Activated CD4-positive, alpha-beta T cell treated with anti-CD3 and anti-CD28 coated beads, Interleukin-2, amount 50 U/mL, for 24 hours (primary cell): ENCODE data around the gene ALDH6A1.

Experiments
- DNase-seq, 2 donors: peaks; one replicate each; pipeline ENCODE4 v3.0.0-alpha.2; 2020; ENCODE audit warnings: low read depth in 1 of 2, low spot score in 1 of 2

Gene ALDH6A1

DNA sequence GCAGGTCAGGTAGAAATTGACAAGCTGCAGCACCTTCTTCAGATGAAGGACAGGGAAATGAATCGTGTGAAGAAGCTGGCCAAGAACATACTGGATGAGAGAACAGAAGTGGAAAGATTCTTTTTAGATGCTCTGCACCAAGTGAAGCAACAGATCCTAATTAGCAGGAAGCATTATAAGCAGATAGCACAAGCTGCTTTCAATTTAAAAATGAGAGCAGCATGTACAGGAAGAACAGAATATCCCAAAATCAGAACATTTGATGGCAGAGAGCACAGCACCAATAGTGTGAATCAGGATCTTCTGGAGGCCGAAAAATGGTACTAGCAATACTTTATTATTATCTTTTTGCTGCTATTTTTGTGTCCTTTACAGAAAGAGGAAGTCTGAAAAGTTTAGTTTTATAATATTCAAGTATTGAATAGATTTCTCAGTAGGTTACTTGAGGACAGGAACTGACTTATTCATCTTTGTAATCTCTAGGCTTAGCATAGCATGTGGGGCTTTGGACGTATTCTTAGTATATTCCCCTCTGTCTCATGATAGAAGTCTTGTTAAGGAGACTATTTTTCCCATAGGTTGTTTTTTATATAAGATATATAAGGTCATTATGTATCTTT, 34.3 kb downstream of the ALDH6A1 start:
- no peak for DNase-seq

DNA sequence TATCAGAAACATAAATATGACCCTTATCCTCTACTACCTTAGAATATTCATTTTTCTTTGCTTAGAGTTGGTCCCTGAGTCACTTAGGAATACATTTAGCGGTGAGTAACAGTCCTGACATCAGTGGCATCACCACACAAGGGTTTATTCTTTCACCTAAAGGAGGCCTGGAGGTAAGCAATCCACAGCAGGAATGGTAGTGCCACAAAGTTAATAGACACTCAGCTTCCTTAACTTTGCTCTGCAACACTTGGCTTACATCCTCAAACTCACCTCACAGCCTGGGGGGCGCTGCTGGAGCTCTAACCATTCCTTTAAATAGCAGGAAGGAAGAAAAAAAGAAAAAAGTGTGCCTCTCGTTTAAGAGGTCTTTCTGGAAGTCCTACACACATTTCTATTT, 36.0 kb downstream of the ALDH6A1 start:
- no peak for DNase-seq

DNA sequence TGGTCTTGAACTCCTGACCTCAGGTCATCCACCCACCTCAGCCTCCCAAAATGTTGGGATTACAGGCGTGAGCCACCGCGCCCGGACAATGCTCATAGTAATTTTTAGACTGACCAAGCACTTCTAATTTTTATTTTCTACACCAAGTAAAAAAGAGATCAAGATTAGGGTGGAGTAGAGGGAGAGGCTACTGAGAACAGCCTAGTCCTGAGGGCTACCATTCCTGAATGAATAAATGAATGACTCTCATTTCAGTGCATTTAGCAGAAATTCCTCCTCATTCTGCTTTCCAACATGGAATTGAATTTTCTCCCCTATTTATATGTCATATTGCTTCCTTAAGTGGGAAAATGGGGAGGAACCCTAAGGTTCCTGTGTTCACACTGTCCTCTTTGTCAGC, 38.7 kb downstream of the ALDH6A1 start:
- DNase-seq: no peak

DNA sequence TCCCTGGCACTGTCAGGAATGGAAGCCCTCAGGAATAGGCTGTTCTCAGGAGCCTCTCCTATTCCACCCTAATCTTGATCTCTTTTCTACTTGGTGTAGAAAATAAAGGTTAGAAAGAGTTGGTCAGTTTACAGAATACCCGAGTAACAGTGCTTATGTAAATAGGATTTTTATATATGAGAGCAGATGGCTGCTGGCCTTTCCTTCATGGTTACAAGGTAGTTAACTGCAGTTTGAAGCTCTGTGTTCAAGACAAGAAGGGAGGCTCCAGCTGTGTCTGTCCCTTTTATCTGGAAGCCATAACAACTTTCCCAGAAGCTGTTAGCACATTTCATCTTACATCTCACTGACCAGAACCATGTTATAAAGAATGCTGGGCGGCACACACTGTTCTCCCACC, 42.0 kb downstream of the ALDH6A1 start:
- DNase-seq: no peak

DNA sequence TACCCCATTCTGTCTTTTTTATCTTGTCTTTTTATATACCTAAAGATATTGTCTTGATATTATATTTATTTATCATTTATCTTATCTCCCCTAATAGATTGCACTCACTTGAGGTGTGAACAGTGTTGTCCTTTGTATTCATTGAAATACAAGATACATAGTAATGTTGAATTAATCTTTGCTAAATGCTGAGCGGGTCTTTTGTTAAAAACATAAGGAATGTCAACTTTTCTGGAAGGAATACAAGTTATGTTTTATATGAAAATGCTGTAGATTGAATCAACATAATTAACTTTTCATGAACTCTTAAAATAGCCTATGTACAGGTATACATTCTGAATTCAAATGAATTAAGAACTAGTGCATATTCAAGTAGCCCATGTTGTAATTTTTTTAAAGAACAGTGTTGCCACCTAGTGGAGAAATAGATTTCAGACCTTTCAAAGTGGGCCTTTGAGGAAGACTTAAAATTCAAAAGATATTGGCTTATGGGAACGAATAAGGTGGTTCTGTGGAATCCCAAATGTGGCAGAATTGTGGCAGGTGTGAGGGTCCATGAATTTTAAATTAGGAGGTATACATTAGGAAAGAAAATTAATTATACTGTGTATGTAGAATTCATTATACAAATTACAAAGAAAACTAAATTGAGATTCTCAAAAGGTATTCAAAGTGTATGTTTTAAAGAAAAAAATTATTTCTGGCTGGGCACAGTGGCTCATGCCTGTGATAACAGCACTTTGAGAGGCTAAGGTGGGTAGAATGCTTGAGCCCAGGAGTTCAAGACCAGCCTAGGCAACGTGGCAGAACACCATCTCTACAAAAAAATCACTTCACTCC, 46.0 kb downstream of the ALDH6A1 start:
- DNase-seq: peak in 1 of 2 donors; percentile 20

DNA sequence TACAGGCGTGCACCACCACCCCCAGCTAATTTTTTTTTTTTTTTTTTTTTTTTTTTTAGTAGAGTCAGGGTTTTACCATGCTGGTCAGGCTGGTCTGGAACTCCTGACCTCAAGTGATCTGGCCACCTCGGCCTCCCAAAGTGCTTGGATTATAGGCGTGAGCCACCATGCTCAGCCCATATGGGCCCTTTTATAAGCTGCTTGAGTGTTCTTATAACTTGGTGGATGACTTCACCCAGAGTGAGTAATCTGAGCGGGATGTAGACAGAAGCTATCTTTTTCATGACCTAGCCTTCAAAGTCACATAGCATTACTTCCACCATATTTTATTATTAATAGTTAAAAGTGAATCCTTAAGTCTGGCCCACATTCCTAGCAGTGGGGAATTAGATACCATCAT, 48.7 kb downstream of the ALDH6A1 start:
- DNase-seq: no peak

DNA sequence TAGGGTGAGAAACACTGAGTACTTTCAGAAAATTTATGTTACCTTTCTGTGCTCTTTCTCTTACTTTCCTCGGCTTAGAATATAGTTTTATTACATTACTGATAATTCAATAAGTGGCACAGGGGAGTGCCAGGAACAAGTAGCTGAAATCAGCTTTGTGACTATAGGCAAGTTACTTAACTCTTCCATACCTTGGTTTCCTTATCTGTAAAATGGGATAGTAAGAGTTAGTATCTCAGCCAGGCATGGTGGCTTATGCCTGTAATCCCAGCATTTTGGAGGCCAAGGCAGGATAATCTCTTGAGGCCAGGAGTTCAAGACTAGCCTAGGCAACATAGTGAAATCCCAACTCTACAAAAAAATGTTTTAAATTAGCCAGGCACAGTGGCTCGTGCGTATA, 49.7 kb downstream of the ALDH6A1 start:
- DNase-seq: no peak

DNA sequence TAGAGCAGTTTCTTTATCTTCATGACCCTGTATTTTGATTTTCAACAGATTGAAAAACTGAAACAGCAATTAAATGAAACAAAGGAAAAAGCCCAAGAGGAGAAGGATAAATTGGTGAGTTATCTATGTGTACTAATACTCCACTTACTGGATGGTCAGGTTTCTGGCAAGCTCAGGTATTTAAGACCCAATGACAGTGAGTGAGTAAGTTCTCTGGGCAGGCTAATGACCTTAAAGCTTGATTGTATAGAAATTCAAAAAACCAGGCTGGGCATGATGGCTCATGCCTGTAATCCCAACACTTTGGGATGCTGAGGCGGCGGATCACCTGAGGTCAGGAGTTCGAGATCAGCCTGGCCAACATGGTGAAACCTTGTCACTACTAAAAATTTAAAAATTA, 55.1 kb downstream of the ALDH6A1 start:
- DNase-seq: no peak

DNA sequence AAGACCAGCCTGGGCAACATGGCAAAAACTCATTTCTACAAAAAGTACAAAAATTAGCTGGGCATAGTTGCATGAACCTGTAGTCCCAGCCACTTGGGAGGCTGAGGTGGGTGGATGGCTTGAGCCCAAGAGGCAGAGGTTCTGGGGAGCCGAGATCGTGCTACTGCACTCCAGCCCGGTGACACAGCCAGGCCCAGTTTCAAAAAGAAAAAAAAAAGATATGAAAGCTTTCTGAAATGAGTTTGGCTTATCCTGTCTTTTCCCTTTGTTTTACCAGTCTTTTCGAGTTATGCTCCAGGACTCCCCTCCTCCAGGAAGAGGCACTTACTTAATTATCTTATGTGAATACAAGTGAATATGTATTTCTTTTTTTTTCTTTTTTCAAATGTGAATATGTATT, 61.9 kb downstream of the ALDH6A1 start:
- no peak for DNase-seq

DNA sequence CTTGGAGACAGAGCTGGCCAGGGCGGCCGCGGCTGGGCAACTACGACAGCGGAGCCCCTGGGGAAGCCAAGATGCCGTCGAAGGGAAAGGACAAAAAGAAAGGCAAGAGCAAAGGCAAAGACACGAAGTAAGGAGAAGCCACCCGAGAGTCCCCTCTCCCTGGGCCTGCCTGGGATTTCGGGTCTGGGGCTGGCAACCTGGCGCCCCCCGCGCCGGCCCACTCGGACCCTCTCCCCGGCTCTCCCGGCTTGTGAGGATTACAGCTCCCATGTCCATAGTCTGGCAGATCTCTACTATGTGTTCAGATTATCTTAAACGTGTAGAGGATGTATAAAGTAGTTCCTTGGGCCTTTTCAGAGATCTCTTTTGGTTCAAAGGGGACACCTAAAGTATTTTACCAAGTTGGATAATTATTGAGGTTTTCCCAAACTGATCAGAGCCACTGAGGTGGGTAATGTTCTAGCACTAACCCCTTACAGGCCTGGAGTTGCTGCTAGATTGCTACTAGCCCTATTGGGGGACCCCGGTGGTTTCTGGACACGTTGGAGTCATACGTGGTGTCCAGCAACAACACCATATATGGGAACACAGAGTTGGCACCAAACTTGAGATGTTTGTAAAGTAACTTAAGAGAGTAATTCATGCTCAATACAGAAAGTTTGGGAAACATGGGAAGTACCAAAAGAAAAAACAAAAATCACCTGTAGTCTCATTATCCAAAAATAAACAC, 64.7 kb downstream of the ALDH6A1 start:
- DNase-seq: no peak

DNA sequence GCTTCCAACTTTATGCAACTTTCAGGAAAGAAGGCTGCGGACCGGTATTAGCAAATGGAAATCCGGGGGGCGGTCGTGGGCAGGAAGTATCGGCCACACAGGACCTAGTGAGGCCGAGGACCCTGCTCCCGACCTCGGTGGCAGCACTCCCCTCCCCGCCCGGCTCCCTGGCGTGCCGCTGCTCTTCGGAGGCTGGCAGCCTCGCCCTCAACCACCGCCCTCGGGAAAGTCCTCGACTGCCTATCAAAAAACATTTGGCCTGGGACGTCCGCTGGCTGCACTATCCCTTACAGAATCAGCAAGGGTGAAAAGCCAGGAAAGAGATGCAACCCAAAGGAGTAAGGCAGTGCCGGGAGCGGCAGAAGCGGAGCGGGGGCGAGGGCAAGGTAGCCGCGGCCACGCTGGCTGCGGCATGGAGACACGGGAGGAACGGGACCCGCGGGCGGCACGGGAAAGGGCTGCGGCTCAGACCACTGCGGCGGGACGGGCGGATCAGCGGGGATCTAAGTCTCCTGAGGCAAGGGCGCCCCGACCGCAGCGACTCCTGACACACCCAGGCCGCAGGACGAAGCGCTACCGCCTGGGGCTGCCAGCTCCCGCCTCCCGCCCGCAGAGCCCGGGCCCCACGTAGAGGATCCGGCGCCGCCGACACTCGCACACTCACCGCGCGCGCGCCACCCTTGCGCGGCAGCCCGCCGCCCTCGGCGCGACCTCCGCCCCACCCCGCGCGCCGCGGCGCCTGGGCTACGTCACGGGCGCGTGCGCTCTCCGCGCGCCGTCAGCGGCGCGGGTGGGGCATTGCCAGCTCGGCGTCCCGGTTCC, 65.5 kb downstream of the ALDH6A1 start, which contains the start of the genes BBOF1 and ENTPD5:
BBOF1 (plus strand) TSS at position 764 of the 822 bp plus-strand sequence. CDS start 130 bp downstream, outside the sequence.
ENTPD5 (minus strand) TSS at position 703 of the 822 bp plus-strand sequence. CDS start 31,186 bp downstream, outside the sequence.
- DNase-seq: peak; percentile 59 to 70

DNA sequence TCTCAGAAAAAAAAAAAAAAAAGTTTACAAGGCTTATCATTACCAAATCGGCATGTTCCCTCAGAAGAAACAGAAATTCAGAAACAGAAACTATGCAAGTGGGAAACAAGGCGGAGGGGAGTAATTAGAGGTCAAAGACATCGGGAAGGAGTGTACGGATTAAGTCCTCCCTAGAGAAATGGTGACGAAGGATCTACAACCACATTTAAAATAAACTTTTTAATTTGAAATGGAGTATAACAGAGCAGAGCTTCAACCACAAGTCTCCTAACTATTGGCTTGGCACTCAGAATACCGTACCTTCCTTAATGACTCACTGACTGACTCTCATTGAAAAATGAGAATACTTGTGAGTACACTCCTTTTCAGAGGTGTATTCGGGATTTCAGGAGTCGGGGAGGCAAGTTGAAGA, 66.1 kb downstream of the ALDH6A1 start:
- DNase-seq: no peak

DNA sequence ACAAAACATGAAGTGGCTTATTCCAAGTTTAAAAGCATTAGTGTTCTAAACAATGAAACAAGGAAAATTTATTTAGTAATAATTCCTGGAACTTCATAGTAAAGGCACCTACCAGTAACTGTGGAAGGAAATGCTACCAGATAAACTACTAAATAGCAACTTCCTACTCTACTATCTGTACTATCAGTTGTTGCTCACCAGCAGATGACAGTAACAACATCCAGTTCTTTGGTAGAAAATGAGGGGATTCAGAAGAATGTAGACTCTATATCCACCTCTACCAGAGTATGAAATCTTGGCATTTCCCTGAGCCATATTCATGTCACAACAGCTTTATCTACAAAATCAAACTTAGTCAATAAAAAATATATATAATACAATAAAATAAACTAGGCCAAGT, 68.3 kb downstream of the ALDH6A1 start:
- DNase-seq: no peak

DNA sequence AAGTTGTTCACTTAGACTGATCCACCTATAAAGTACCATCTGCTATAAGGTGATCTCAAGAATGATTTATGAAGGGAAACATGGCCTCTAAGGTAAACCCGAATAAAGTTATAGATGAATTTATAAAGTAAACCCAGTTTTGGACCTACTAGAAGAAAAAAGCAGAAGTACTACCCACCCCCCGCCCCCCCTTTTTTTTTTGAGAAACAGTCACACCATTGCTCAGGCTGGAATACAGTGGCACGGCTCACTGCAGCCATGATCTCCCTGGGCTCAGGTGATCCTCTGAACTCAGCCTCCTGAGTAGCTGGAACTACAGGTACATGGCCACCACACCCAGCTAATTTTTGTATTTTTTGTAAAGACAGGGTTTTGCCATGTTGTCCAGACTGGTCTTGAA, 69.1 kb downstream of the ALDH6A1 start:
- no peak for DNase-seq

DNA sequence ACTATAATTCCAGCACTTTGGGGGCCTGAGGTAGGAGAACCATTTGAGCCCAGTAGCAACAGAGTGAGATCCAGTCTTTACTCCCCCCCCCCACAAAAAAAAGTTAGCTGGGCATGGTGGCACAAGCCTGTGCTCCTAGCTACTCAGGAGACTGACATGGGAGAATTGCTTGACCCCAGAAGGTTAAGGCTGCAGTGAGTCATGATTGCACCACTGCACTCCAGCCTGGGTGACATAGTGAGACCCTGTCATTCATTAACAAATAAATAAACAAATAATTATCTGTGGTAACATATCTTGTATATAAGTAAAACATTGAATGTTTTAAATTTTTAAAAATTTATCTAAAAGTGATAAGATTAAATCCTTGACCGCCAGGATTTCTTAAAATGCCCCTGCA, 70.0 kb downstream of the ALDH6A1 start:
- no peak for DNase-seq

DNA sequence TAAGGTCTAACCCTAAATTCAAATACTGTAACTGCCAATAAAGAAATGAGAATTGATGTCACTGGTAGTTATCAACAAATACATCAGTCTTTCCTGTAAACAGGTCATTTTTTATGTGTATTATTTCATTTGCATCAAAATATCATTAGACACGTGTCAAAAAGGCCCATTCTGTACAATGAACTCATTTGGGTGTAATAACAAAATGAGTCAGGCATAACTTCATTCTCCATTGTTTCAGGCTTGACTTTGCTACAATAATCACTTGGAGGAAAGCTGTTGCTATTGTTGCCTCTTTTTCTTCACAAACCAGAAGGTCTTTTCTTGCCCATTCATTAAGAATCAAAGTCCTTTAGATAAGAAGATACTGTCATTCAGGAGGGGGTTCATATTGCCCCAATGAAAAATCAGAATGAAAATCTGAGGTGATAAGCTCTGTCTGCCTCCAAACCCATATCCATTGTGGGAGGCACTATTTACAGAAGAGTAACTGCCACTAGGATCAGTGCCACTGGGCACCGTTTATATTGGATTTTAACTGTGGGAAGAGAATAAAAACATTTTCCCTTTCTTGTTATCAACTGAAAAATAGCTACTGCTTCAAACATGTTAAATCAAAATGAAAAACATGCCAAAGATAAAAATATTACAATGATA, 75.3 kb downstream of the ALDH6A1 start:
- no peak for DNase-seq
